CD4-positive, alpha-beta T cell (primary cell): Measurements from ENCODE around the gene PRKAR1B. TPM values are rescaled to one million over a fixed set of nuclear protein-coding genes. Genes with fewer than 3 reads are reported as not detected.

Experiments used
- ATAC-seq: fragments of 200-7000 bp; cut with Tn5 transposase; one replicate; pipeline ENCODE4 v1.10.0; 2022; ENCODE audit warnings: mild to moderate bottlenecking; ENCODE audit not compliant: poor library complexity
- CTCF ChIA-PET: fragments of 350-600 bp; sonication (Branson Sonifier 250); formaldehyde crosslinking; loops from one replicate; lab custom pipeline; 2021; ENCODE audit warnings: antibody characterized with exemption, inconsistent platforms; lab: Charles Lee
- POLR2A ChIA-PET: fragments of 350-600 bp; sonication (Branson Sonifier 250); formaldehyde crosslinking; loops from one replicate; lab custom pipeline; 2021; ENCODE audit warnings: antibody characterized with exemption, inconsistent platforms; lab: Charles Lee
- DNase-seq, 14 experiments: peaks; one replicate each; pipeline ENCODE4 v3.0.0-alpha.2; 2013 to 2020; ENCODE audit warnings: mixed read lengths in 2 of 14
- H3K27ac ChIP-seq, 2 donors: one replicate each; pipeline versions ENCODE4 v1.5.1 to v1.7.0; 2013; ENCODE audit warnings: low read length in 2 of 2, low read depth in 1 of 2, mild to moderate bottlenecking in 1 of 2
- H3K27me3 ChIP-seq, 2 experiments: 1 replicate in 1 of 2; 2 replicates in 1 of 2; pipeline versions ENCODE4 v1.6.1 to v1.7.0; 2013; ENCODE audit warnings: low read length in 2 of 2, control low read depth in 1 of 2, mild to moderate bottlenecking in 1 of 2, moderate library complexity in 1 of 2; ENCODE audit not compliant: insufficient read depth in 2 of 2, control insufficient read depth in 1 of 2
- H3K36me3 ChIP-seq: one replicate; pipeline ENCODE4 v1.6.1; 2013; ENCODE audit warnings: low read length, control low read depth; ENCODE audit not compliant: insufficient read depth
- H3K4me1 ChIP-seq: one replicate; pipeline ENCODE4 v1.6.1; 2013; ENCODE audit warnings: low read length, control low read depth; ENCODE audit not compliant: insufficient read depth
- H3K4me3 ChIP-seq: one replicate; pipeline ENCODE4 v1.5.1; 2013; ENCODE audit warnings: mild to moderate bottlenecking, low read length, moderate library complexity
- H3K9me3 ChIP-seq, 2 experiments: 1 replicate in 1 of 2; 2 replicates in 1 of 2; pipeline versions ENCODE4 v1.6.1 to v1.7.0; 2013; ENCODE audit warnings: low read length in 2 of 2, mild to moderate bottlenecking in 2 of 2, control low read depth in 1 of 2, moderate library complexity in 1 of 2; ENCODE audit not compliant: control insufficient read depth in 1 of 2, insufficient read depth in 1 of 2
- H3K27ac Mint-ChIP-seq: one replicate; pipeline ENCODE4 v1.8.0; 2020; ENCODE audit warnings: mixed read lengths
- H3K27me3 Mint-ChIP-seq: one replicate; pipeline ENCODE4 v1.8.0; 2021; ENCODE audit warnings: mixed read lengths
- H3K36me3 Mint-ChIP-seq: one replicate; pipeline ENCODE4 v1.8.0; 2021; ENCODE audit warnings: low read depth, mixed read lengths
- H3K4me1 Mint-ChIP-seq: one replicate; pipeline ENCODE4 v1.8.0; 2021; ENCODE audit warnings: low read depth, mixed read lengths
- H3K4me3 Mint-ChIP-seq: one replicate; pipeline ENCODE4 v1.8.0; 2020; ENCODE audit warnings: mild to moderate bottlenecking, mixed read lengths
- H3K9me3 Mint-ChIP-seq: one replicate; pipeline ENCODE4 v1.8.0; 2020; ENCODE audit warnings: mixed read lengths
- intact Hi-C, 2 experiments: fragments of 100-400 bp; cut with DNase I in 1 of 2; cut with micrococcal nuclease in 1 of 2; formaldehyde crosslinking; loops; one replicate each; pipeline versions ENCODE4 v1.15.1 to v1.9.0; 2023 to 2025; cut with DNase I, micrococcal nuclease
- total RNA-seq, 174 experiments: library from RNA in 2 of 174; stranded (reverse) in 2 of 174; gene quantifications; one replicate each; pipeline ENCODE4 v1.2.3 and lab custom pipeline; 2021 to 2026
- TF ChIP-seq, protein P1 (sequence below): fragments of 200-600 bp; IDR thresholded peaks from one replicate; pipeline ENCODE4 v1.8.0; 2022; ENCODE audit warnings: antibody characterized with exemption, mild to moderate bottlenecking

PRKAR1B gene
- total RNA-seq, 2 experiments from 2014 or later: 18.8 to 19.5 TPM

DNA sequence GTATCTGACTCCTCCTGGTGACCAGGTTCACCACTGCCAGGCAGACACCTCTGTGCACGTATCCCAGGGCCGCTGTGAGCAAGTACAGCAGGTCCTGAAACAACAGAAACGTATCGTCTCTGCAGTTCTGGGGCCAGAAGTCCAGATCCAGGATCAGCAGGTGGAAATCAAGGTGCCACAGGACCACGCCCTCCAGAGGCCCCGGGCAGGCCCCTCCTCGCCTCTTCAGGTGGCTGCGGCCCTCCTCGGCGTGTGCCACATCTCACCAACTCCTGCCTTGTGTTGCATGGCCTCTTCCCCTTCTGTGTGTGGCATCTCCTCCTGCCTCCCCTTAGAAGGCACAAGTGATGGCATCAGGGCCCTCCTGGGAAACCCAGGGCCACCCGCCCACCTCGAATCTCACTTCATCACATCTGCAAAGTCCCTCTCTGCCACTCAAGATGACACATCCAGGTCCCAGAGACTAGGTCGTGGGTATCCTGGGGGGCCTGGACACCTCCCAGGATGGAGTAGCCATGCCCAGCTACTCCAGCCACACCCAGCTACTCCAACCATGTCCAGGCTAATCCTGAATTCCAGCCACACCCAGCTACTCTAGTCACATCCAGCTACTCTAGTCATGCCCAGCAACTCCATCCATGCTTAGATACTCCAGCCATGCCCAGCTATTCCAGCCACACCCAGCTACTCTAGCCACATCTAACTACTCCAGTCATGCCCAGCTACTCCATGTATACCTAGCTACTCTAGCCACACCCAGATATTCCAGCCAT, 53.2 kb downstream of the PRKAR1B start:
- Mint-ChIP-seq H3K36me3 (peaks cover 51% of the 10 kb centered on the region), H3K27ac (peak overlapping the region; percentile 47), H3K4me1 (peaks cover 1% of the 10 kb centered on the region), H3K4me3 (no peak overlapping the region), H3K27me3 (no peaks in the 10 kb centered on the region), H3K9me3 (no peaks in the 10 kb centered on the region)
- DNase-seq (no peak), ATAC-seq (no peak)
- intact Hi-C loops: no loop called here
- Histone ChIP-seq H3K36me3 (peaks cover 6% of the 10 kb centered on the region), H3K27me3 (no peaks in the 10 kb centered on the region), H3K4me3 (no peak overlapping the region), H3K4me1 (no peaks in the 10 kb centered on the region), H3K27ac (no peak overlapping the region), H3K9me3 (peaks cover 0 to 5% of the 10 kb centered on the region in 2 experiments)
- ChIA-PET POLR2A (interaction anchor here (0.8 kb wide), 1 partner anchor 8 kb away, joined by 3 read pairs; no protein-coding TSS in a partner anchor), CTCF (no interaction called here)
- TF ChIP-seq, protein P1, sequence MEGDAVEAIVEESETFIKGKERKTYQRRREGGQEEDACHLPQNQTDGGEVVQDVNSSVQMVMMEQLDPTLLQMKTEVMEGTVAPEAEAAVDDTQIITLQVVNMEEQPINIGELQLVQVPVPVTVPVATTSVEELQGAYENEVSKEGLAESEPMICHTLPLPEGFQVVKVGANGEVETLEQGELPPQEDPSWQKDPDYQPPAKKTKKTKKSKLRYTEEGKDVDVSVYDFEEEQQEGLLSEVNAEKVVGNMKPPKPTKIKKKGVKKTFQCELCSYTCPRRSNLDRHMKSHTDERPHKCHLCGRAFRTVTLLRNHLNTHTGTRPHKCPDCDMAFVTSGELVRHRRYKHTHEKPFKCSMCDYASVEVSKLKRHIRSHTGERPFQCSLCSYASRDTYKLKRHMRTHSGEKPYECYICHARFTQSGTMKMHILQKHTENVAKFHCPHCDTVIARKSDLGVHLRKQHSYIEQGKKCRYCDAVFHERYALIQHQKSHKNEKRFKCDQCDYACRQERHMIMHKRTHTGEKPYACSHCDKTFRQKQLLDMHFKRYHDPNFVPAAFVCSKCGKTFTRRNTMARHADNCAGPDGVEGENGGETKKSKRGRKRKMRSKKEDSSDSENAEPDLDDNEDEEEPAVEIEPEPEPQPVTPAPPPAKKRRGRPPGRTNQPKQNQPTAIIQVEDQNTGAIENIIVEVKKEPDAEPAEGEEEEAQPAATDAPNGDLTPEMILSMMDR: no peak

DNA sequence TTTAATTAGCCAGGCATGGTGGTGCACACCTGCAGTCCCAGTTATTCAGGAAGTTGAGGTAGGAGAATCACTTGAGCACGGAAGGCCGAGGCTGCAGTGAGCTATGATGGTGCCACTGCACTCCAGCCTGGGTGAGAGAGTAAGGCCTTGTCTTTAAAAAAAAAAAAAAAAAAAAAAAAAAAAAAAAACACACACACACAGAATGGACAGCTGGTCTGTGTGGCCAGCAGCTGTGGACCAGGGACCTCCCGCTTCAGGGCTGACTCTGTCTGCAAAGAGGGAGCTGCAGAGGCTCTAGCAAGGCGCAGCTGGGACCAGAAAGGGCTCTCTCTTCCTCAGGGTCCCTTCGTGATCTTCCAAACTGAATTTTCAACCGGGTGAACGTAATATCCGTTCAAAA, 54.2 kb downstream of the PRKAR1B start:
- Histone ChIP-seq H3K27me3 (no peaks in the 10 kb centered on the region), H3K27ac (no peak overlapping the region), H3K9me3 (peaks cover 0 to 5% of the 10 kb centered on the region in 2 experiments), H3K4me3 (no peak overlapping the region), H3K4me1 (peaks cover 8% of the 10 kb centered on the region), H3K36me3 (peaks cover 6% of the 10 kb centered on the region)
- peaks cover 7% of the 10 kb centered on the region for H3K4me1 Mint-ChIP-seq
- POLR2A ChIA-PET: no interaction called here
- no peak for ATAC-seq
- H3K27me3 Mint-ChIP-seq: no peaks in the 10 kb centered on the region
- peaks cover 48% of the 10 kb centered on the region for H3K36me3 Mint-ChIP-seq
- no peak overlapping the region for H3K27ac Mint-ChIP-seq
- no peak for DNase-seq
- intact Hi-C loops: no loop called here
- CTCF ChIA-PET: interaction anchor here (0.6 kb wide), 1 partner anchor 1765 kb away, joined by 3 read pairs; no protein-coding TSS in a partner anchor
- peaks cover 3% of the 10 kb centered on the region for H3K9me3 Mint-ChIP-seq
- H3K4me3 Mint-ChIP-seq: no peak overlapping the region
- TF ChIP-seq, protein P1: no peak

DNA sequence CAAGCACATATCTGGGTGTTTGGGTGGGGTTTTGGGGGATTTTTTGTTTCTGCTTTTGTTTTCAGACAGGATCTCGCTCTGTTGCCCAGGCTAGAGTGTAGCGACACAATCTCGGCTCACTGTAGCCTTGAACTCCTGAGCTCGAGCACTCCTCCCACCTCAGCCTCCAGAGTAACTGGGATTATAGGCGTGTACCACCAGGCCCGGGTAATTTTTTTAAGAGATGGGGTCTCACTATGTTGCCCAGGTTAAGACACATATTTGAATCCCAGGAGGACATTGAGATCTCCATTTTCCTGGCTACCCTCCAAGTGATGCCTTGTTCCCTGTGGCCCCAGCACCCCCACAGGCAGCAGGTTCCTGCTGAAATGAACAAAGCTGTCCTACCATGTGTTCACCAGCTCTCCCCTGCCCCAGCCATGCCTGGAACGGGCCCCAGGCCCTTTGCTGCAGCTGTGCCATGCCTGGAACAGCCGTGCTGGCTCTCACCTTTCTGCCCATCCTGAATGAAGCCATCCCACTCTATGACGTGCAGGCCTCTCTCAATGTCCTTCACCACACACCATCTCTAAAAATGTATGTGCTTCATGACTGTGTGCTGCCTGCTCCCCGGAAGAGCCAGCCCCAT, 55.6 kb downstream of the PRKAR1B start:
- Histone ChIP-seq H3K27me3 (no peaks in the 10 kb centered on the region), H3K27ac (no peak overlapping the region), H3K9me3 (peaks cover 0 to 5% of the 10 kb centered on the region in 2 experiments), H3K4me1 (peaks cover 14% of the 10 kb centered on the region), H3K36me3 (peaks cover 6% of the 10 kb centered on the region), H3K4me3 (no peak overlapping the region)
- TF ChIP-seq, protein P1: no peak
- no peak for ATAC-seq
- Mint-ChIP-seq H3K9me3 (peaks cover 3% of the 10 kb centered on the region), H3K27me3 (no peaks in the 10 kb centered on the region), H3K4me1 (peaks cover 7% of the 10 kb centered on the region), H3K27ac (no peak overlapping the region), H3K36me3 (peaks cover 42% of the 10 kb centered on the region), H3K4me3 (no peak overlapping the region)
- no peak for DNase-seq
- intact Hi-C loops: no loop called here
- ChIA-PET POLR2A (no interaction called here), CTCF (no interaction called here)
